RWPE2 (cell line): Measurements from ENCODE around the gene FAM107B.

Experiments
- ATAC-seq: fragments of 200-7000 bp; cut with Tn5 transposase; 3 replicates; pipeline ENCODE4 v1.9.1; 2021; ENCODE audit warnings: low read depth
- DNase-seq: peaks from one replicate; pipeline ENCODE4 v3.0.0-alpha.2; 2020; ENCODE audit warnings: low spot score
- H3K27ac ChIP-seq: fragments of 450-650 bp; 2 replicates; pipeline ENCODE4 v1.5.1; 2017; ENCODE audit warnings: mild to moderate bottlenecking; ENCODE audit not compliant: poor library complexity, severe bottlenecking
- H3K27me3 ChIP-seq: fragments of 250-450 bp; sonication (Bioruptor Pico); 2 replicates; pipeline ENCODE4 v1.5.1; 2021; ENCODE audit warnings: mild to moderate bottlenecking, moderate library complexity; ENCODE audit not compliant: insufficient read depth, poor library complexity, severe bottlenecking
- H3K36me3 ChIP-seq: fragments of 250-450 bp; sonication (Bioruptor Pico); 2 replicates; pipeline ENCODE4 v1.5.1; 2020; ENCODE audit warnings: low read depth, mild to moderate bottlenecking, moderate library complexity
- H3K4me1 ChIP-seq: fragments of 250-450 bp; sonication (Bioruptor Pico); 2 replicates; pipeline ENCODE4 v1.5.1; 2021; ENCODE audit warnings: mild to moderate bottlenecking, moderate library complexity; ENCODE audit not compliant: insufficient read depth, poor library complexity, severe bottlenecking
- H3K4me3 ChIP-seq: fragments of 250-450 bp; sonication (Bioruptor Pico); 2 replicates; pipeline ENCODE4 v1.5.1; 2021; ENCODE audit warnings: mild to moderate bottlenecking, moderate library complexity; ENCODE audit not compliant: severe bottlenecking
- H3K9me3 ChIP-seq: fragments of 250-450 bp; sonication (Bioruptor Pico); 2 replicates; pipeline ENCODE4 v1.5.1; 2021; ENCODE audit warnings: mild to moderate bottlenecking, moderate library complexity; ENCODE audit not compliant: severe bottlenecking
- TF ChIP-seq, protein P1 (sequence below): fragments of 450-650 bp; IDR thresholded peaks from one replicate; pipeline ENCODE4 v1.5.1; 2017; ENCODE audit warnings: mild to moderate bottlenecking, moderate library complexity; ENCODE audit not compliant: poor library complexity, severe bottlenecking

Gene FAM107B

DNA sequence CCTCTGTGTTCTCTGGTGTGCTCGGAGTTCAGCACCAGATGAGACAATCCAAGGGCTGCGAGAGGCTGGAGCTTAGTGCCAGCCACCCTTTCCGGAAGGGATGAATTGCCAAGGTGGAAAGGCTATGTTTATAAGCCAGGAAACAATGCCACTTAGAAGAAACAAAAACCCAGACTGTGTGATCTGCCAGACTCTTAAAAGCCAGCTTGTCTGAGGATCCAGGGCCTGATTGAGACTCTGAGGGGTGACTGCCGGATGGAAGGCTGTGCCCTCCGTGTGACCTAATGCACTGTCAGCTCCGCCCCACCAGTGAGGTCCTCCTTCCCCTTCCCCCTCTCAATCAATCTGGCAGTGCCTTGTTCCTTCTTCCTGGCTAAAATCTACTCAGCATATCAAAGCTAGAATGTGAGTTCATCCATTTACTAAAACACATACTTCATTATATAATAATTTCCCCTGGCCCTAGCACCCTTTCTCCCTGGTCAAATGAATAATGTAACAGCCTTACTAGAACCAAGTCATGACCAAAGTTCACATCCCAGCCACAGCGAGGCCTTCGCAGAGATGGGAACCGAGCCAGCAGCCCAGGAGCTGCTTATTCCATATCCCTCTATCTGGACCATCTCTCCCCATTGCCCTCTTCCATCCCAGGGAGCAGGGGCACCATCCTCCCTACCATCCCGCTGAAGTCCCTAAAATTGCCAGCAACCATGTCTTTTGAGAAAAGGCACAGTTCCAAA is 25.5 kb downstream of the FAM107B start:
- H3K27me3 ChIP-seq, result no peaks in the 10 kb centered on the region
- peaks cover 2% of the 10 kb centered on the region for H3K9me3 ChIP-seq
- H3K4me3 ChIP-seq, result no peak overlapping the region
- H3K36me3 ChIP-seq, result no peaks in the 10 kb centered on the region
- no peak for DNase-seq
- H3K27ac ChIP-seq, result no peak overlapping the region
- H3K4me1 ChIP-seq, result no peaks in the 10 kb centered on the region
- TF ChIP-seq, protein P1, sequence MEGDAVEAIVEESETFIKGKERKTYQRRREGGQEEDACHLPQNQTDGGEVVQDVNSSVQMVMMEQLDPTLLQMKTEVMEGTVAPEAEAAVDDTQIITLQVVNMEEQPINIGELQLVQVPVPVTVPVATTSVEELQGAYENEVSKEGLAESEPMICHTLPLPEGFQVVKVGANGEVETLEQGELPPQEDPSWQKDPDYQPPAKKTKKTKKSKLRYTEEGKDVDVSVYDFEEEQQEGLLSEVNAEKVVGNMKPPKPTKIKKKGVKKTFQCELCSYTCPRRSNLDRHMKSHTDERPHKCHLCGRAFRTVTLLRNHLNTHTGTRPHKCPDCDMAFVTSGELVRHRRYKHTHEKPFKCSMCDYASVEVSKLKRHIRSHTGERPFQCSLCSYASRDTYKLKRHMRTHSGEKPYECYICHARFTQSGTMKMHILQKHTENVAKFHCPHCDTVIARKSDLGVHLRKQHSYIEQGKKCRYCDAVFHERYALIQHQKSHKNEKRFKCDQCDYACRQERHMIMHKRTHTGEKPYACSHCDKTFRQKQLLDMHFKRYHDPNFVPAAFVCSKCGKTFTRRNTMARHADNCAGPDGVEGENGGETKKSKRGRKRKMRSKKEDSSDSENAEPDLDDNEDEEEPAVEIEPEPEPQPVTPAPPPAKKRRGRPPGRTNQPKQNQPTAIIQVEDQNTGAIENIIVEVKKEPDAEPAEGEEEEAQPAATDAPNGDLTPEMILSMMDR, result no peak
- no peak for ATAC-seq

GRCh38 chr10:14748441-14748840 is 26.3 kb downstream of the FAM107B start:
- no peak overlapping the region for H3K27ac ChIP-seq
- H3K27me3 ChIP-seq, result no peaks in the 10 kb centered on the region
- no peaks in the 10 kb centered on the region for H3K36me3 ChIP-seq
- H3K4me1 ChIP-seq, result no peaks in the 10 kb centered on the region
- ATAC-seq, result no peak
- TF ChIP-seq, protein P1, result no peak
- H3K9me3 ChIP-seq, result peaks cover under 1% of the 10 kb centered on the region
- DNase-seq, result no peak
- no peak overlapping the region for H3K4me3 ChIP-seq

- H3K27ac ChIP-seq, result no peak overlapping the region
- DNase-seq, result no peak
- ATAC-seq, result no peak
- H3K36me3 ChIP-seq, result no peaks in the 10 kb centered on the region
- no peaks in the 10 kb centered on the region for H3K9me3 ChIP-seq
- H3K4me1 ChIP-seq, result no peaks in the 10 kb centered on the region
- no peak overlapping the region for H3K4me3 ChIP-seq
- no peaks in the 10 kb centered on the region for H3K27me3 ChIP-seq
- TF ChIP-seq, protein P1, result no peak
Observed at GRCh38 chr10:14742815-14743214, 31.9 kb downstream of the FAM107B start.

GRCh38 chr10:14742382-14742781 is 32.3 kb downstream of the FAM107B start:
- TF ChIP-seq, protein P1, result no peak
- Histone ChIP-seq H3K27ac (no peak overlapping the region), H3K4me1 (no peaks in the 10 kb centered on the region), H3K36me3 (no peaks in the 10 kb centered on the region), H3K4me3 (no peak overlapping the region), H3K9me3 (no peaks in the 10 kb centered on the region), H3K27me3 (no peaks in the 10 kb centered on the region)
- DNase-seq (no peak), ATAC-seq (no peak)

DNA sequence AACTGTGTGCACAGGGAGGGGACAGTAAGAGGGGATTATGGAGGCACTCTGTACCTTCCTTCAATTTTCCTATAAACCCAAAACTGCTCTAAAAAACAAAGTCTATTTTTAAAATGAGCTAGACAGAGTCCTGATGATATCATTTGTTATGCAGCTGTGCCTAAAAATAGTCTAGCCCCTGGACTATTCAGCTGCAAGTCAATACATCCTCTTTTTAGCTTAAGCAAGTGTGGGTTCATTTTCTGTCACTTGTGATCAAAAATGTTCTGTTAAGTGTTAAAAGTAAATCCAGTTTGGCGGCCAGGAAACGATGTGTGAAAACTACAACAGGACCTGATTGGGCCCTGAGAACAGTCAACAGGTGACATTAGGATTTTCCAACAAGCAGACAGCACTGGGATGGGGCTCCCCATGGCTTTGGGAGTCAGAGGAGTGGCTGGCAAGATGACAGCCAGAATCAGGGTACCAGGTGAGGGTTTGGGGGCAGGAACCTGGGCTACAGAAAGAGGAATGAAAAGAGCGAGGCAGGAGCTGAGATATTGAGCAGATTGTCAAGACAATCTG is 33.9 kb downstream of the FAM107B start:
- TF ChIP-seq, protein P1, result no peak
- Histone ChIP-seq H3K27me3 (no peaks in the 10 kb centered on the region), H3K36me3 (no peaks in the 10 kb centered on the region), H3K4me1 (no peaks in the 10 kb centered on the region), H3K27ac (no peak overlapping the region), H3K4me3 (no peak overlapping the region), H3K9me3 (no peaks in the 10 kb centered on the region)
- no peak for ATAC-seq
- DNase-seq, result no peak
